Measurements from ENCODE around the gene BDH1. TPM values are rescaled to one million over a fixed set of nuclear protein-coding genes. Genes with fewer than 3 reads are reported as not detected.
"Not testable (repeated sequence)": the region's sequence is repeated elsewhere in the genome, so short reads cannot be mapped to it uniquely, and the experiment has no call there.

BDH1 gene
- total RNA-seq, 4 donors from 2014 or later, result 120 to 269 (median 163) TPM

DNA sequence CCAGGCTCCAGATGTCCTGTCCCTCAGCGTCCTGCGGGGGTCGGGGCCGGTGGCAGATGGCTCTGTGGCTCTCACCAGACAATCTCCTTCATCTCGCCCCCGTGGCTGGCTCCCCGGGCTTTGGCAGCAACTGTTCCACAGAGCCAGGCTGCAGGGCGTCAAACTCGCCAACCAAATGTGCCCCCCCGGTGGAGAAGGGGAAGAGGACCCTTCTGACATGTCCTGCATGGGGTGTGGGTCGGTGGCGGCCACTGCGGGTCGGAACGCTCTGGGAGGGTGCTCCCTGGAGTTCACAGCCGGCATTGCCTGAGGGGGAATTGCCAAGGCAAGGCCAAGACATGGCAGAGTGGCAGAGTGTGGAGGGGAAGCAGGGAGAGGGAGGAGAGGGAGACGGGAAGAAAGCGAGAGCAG lies 36.0 kb downstream of the BDH1 start:
- DNase-seq, result peak in 1 of 3 donors; percentile 55

GRCh38 chr3:197518881-197519421 lies 36.8 kb downstream of the BDH1 start:
- Histone ChIP-seq H3K27me3 (no peaks in the 10 kb centered on the region), H3K36me3 (peaks cover 0 to 6% (median 0%) of the 10 kb centered on the region in 3 donors), H3K4me1 (peaks cover 0 to 60% (median 10%) of the 10 kb centered on the region in 4 donors), H3K9me3 (no peaks in the 10 kb centered on the region), H3K27ac (peak overlapping the region in 3 of 4 donors; percentile 18 to 89 (median 75)), H3K4me3 (no peak overlapping the region)
- TF ChIP-seq, protein P1, sequence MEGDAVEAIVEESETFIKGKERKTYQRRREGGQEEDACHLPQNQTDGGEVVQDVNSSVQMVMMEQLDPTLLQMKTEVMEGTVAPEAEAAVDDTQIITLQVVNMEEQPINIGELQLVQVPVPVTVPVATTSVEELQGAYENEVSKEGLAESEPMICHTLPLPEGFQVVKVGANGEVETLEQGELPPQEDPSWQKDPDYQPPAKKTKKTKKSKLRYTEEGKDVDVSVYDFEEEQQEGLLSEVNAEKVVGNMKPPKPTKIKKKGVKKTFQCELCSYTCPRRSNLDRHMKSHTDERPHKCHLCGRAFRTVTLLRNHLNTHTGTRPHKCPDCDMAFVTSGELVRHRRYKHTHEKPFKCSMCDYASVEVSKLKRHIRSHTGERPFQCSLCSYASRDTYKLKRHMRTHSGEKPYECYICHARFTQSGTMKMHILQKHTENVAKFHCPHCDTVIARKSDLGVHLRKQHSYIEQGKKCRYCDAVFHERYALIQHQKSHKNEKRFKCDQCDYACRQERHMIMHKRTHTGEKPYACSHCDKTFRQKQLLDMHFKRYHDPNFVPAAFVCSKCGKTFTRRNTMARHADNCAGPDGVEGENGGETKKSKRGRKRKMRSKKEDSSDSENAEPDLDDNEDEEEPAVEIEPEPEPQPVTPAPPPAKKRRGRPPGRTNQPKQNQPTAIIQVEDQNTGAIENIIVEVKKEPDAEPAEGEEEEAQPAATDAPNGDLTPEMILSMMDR (IDR thresholded peaks at IDR 0.05), result no peak
- TF ChIP-seq POLR2A (IDR thresholded peaks at IDR 0.05), result no peak
- DNase-seq, result peak in 1 of 3 donors; percentile 26

More for the DNA sequence above, 36.0 kb downstream of the BDH1 start:
- H3K27ac ChIP-seq, result peak overlapping the region in 3 of 4 donors; percentile 75 to 98 (median 89)
- H3K9me3 ChIP-seq, result no peaks in the 10 kb centered on the region
- no peaks in the 10 kb centered on the region for H3K27me3 ChIP-seq
- peaks cover 0 to 53% (median 10%) of the 10 kb centered on the region in 4 donors for H3K4me1 ChIP-seq
- H3K4me3 ChIP-seq, result peak overlapping the region in 1 of 4 donors; percentile 23
- no peak for TF ChIP-seq POLR2A (IDR thresholded peaks at IDR 0.05)
- TF ChIP-seq, protein P1 (IDR thresholded peaks at IDR 0.05), result no peak
- peaks cover 0 to 11% (median 0%) of the 10 kb centered on the region in 3 donors for H3K36me3 ChIP-seq

- not testable (repeated sequence) for H3K9me3 ChIP-seq, H3K36me3 ChIP-seq
- H3K4me1 ChIP-seq, result peaks cover 0 to 68% (median 12%) of the 10 kb centered on the region in 4 donors
Measured at GRCh38 chr3:197517922-197518683, 37.7 kb downstream of the BDH1 start.

DNA sequence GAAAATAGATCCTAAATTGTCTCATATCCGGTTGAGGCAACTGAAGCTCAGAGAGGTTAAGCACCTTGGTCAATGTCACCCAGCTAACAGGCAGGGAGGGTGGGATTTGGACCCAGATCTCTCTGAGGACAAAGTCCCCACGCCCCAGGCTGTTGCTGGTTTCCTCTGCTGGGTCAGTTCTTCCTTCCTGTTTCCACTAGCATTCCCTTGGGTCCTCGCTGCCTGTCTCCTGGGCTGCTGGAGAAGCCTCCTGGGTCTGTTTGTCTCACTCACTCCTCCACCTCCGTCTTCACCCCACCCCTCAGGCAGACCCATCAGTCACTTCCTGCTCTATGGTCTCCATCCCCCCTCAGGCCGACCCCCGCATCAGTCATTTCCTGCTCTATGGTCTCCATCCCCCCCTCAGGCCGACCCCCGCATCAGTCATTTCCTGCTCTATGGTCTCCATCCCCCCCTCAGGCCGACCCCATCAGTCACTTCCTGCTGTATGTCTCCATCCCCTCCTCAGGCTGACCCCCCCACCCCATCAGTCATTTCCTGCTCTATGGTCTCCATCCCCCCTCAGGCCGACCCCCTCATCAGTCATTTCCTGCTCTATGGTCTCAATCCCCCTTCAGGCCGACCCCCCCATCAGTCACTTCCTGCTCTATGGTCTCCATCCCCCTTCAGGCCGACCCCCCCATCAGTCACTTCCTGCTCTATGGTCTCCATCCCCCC lies 38.7 kb downstream of the BDH1 start:
- H3K9me3 ChIP-seq, result not testable (repeated sequence)

More at GRCh38 chr3:197517922-197518683, 37.7 kb downstream of the BDH1 start:
- not testable (repeated sequence) for H3K27me3 ChIP-seq, H3K27ac ChIP-seq, DNase-seq, H3K4me3 ChIP-seq

GRCh38 chr3:197516517-197516889 lies 39.3 kb downstream of the BDH1 start:
- Histone ChIP-seq H3K4me1 (peaks cover 0 to 57% (median 8%) of the 10 kb centered on the region in 4 donors), H3K9me3 (no peaks in the 10 kb centered on the region), H3K27me3 (no peaks in the 10 kb centered on the region), H3K36me3 (peaks cover 0 to 14% (median 0%) of the 10 kb centered on the region in 3 donors), H3K4me3 (no peak overlapping the region), H3K27ac (peak overlapping the region in 2 of 4 donors; percentile 42 to 77)
- TF ChIP-seq POLR2A (IDR thresholded peaks at IDR 0.05), result no peak
- TF ChIP-seq, protein P1 (IDR thresholded peaks at IDR 0.05), result no peak
- peak in 1 of 3 donors; percentile 84 for DNase-seq

More for the DNA sequence above, 38.7 kb downstream of the BDH1 start:
- not testable (repeated sequence) for DNase-seq, H3K27me3 ChIP-seq, H3K36me3 ChIP-seq, H3K4me3 ChIP-seq
- Histone ChIP-seq H3K4me1 (peaks cover 0 to 62% (median 11%) of the 10 kb centered on the region in 4 donors), H3K27ac (peak overlapping the region in 2 of 4 donors; percentile 42 to 77)

DNA sequence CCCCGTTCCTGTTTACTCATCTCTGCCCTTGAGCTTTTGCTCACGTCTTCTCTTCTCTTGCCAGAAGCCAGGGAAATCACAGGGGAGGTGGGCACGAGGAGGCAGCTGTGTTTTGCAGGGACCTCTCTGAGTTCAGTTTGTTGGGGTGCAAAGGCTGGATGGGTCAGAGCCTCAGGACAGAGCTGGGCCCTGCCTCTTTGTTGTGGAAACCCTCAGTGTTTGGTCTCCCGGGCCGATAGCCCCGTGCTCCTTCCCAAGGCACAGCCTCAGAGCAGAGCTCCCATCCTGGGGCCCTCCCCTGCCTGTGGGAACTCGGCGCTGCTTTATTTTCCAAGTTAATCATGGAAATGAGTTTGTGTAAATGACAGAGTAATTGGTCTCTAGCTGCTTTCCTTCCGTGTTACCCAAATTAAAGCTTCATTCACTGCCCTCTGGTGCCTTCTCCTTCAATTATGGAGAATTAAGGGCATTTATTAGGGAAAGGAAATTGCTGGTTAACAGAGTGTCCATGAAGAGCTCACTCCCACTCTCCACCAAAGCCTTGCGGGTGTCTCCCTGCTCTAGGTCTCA lies 40.9 kb downstream of the BDH1 start:
- TF ChIP-seq POLR2A (IDR thresholded peaks at IDR 0.05), result no peak
- TF ChIP-seq, protein P1 (IDR thresholded peaks at IDR 0.05), result no peak
- Histone ChIP-seq H3K27me3 (no peaks in the 10 kb centered on the region), H3K27ac (peak overlapping the region in 3 of 4 donors; percentile 18 to 80 (median 77)), H3K9me3 (no peaks in the 10 kb centered on the region), H3K4me1 (peaks cover 0 to 47% (median 9%) of the 10 kb centered on the region in 4 donors), H3K36me3 (peaks cover 0 to 21% (median 0%) of the 10 kb centered on the region in 3 donors), H3K4me3 (no peak overlapping the region)
- DNase-seq, result no peak

Data from Peyer's patch (tissue), 4 donors.